ENCODE results near the gene C5AR2.
A peak's percentile ranks its signal among the peaks of the same experiment; 100 is the strongest.

The C5AR2 gene

DNA sequence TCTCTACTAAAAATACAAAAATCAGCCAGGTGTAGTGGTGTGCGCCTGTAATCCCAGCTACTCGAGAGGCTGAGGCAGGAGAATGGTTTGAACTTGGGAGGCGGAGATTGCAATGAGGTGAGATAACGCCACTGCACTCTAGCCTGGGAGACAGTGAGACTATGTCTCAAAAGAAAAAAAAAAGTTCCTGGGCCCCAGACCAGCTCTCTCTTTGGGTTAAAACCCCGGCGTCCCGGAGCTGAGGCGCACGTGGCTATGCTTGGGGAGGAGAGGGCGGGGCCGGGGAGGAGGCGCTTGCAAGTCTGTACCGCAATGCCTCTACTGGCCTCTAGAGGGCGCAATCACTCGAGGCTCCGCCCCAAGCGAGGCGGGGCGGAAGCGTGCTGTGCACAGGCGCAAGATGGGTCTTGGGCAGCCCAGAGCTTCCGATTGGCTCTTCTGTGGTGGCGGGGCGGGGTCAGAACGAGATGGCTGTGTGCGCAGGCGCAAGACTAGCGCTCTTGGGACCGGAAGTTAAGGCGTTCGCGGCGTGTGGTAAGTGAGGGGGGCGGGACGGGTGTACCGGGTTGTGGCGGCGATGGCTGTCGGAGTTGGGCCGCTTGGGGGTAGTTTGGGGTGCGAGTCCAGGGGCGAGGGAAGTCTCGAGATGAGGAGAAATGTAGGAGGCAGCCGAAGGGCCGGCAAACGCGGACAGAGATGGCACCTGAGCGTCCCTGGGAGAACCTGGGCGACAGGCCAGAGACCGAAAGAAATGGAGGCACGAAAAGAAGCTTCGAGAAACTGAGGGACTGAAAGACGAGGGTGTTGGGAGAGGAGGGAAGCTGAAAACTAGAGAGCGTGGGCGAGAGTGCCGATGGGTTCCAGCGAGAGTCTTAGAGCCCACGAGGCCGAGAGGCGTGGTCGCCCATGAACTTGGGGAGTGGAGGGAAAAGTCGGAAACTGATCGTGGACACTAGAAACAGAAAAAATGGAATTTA is 17.1 kb downstream of the C5AR2 start, which contains the start of gene DHX34:
TSS of gene DHX34 (plus strand) at position 497 of the 977 bp plus-strand sequence. CDS start 3,716 bp downstream, outside the sequence.
- H3K4me3 ChIP-seq (ENCODE audit: low read depth, low read length): peak within 1 kb of the TSS; percentile 79
- DNase-seq (ENCODE audit: low read depth, low spot score): peak; percentile 99
- TF ChIP-seq, protein P1, sequence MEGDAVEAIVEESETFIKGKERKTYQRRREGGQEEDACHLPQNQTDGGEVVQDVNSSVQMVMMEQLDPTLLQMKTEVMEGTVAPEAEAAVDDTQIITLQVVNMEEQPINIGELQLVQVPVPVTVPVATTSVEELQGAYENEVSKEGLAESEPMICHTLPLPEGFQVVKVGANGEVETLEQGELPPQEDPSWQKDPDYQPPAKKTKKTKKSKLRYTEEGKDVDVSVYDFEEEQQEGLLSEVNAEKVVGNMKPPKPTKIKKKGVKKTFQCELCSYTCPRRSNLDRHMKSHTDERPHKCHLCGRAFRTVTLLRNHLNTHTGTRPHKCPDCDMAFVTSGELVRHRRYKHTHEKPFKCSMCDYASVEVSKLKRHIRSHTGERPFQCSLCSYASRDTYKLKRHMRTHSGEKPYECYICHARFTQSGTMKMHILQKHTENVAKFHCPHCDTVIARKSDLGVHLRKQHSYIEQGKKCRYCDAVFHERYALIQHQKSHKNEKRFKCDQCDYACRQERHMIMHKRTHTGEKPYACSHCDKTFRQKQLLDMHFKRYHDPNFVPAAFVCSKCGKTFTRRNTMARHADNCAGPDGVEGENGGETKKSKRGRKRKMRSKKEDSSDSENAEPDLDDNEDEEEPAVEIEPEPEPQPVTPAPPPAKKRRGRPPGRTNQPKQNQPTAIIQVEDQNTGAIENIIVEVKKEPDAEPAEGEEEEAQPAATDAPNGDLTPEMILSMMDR (IDR thresholded peaks at IDR 0.05; ENCODE audit: low read depth, low read length): peak; percentile 99
- in situ Hi-C loops (cut with HindIII; ENCODE audit: low sequenced_read_pairs): no loop called here

DNA sequence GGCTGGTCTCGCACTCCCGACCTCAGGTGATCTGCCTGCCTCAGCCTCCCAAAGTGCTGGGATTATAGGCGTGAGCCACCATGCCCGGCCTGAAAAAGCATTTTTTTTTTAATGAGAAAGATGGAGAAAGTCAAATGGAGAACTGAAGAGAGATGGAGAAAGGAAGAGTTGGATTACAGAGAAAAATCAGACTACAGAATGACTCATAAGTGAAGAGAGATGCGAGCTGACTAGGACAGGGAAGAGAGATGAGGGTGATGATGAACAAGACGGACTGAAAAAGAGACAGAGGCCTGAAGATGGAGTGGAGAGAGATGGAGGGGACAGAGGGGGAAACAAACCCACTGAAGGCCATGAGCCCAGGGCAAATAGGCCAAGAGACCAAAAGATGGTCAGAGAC is 18.7 kb downstream of the C5AR2 start:
- H3K4me3 ChIP-seq (ENCODE audit: low read depth, low read length): no peak overlapping the region
- no peak for DNase-seq (ENCODE audit: low read depth, low spot score)
- in situ Hi-C loops (cut with HindIII; ENCODE audit: low sequenced_read_pairs): no loop called here
- TF ChIP-seq, protein P1 (IDR thresholded peaks at IDR 0.05; ENCODE audit: low read depth, low read length): no peak

DNA sequence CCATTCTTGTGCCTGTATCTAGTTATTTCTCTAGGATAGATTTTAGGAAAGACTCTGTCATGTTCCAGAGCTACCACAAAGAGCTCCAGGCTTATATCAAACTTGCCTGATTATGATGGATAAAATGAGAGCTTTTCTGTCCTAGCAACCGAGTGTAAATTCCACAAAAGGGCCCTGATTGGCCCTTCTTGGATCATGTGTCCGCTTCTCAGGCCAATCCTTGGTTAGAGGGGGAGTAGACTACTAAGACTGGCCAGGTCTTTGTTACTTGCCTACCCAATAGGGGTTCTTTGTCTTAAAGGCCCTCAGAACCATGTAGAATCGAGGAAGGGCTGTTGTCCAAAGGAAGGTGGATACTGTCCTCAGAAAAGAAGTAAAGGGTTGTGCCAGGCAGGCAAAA is 19.6 kb downstream of the C5AR2 start:
- peak; percentile 41 for DNase-seq (ENCODE audit: low read depth, low spot score)
- TF ChIP-seq, protein P1 (IDR thresholded peaks at IDR 0.05; ENCODE audit: low read depth, low read length): no peak
- in situ Hi-C loops (cut with HindIII; ENCODE audit: low sequenced_read_pairs): no loop called here
- H3K4me3 ChIP-seq (ENCODE audit: low read depth, low read length): no peak overlapping the region

DNA sequence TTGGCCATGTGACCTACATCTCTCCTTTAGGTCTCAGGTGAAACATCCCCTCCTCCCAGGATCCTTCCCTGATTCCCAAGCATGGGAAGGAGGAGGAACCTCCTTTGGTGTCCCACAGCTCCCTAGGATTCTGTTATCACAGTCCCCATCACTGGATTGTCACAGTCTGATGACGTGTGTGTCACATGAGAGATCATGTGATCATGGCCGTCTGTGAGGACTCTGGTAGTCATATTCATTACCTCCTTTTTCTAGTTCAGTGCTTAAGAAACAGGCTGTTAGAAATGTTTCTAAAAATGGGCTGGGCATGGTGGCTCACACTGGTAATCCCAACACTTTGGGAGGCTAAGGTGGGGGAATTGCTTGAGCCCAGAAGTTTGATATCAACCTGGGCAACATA is 20.1 kb downstream of the C5AR2 start:
- DNase-seq (ENCODE audit: low read depth, low spot score): no peak
- TF ChIP-seq, protein P1 (IDR thresholded peaks at IDR 0.05; ENCODE audit: low read depth, low read length): no peak
- in situ Hi-C loops (cut with HindIII; ENCODE audit: low sequenced_read_pairs): no loop called here
- H3K4me3 ChIP-seq (ENCODE audit: low read depth, low read length): no peak overlapping the region

DNA sequence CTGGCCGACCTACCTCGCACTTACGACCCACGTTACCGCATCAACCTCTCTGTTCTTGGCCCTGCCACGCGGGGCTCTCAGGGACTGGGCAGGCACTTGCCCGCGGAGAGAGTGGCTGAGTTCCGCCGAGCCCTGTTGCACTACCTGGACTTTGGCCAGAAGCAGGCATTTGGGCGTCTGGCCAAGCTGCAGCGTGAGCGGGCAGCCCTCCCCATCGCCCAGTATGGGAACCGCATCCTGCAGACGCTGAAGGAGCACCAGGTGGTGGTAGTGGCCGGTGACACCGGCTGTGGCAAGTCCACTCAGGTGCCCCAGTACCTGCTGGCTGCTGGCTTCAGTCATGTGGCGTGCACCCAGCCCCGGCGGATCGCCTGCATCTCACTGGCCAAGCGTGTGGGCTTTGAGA is 21.3 kb downstream of the C5AR2 start:
- in situ Hi-C loops (cut with HindIII; ENCODE audit: low sequenced_read_pairs): no loop called here
- H3K4me3 ChIP-seq (ENCODE audit: low read depth, low read length): no peak overlapping the region
- DNase-seq (ENCODE audit: low read depth, low spot score): no peak
- TF ChIP-seq, protein P1 (IDR thresholded peaks at IDR 0.05; ENCODE audit: low read depth, low read length): no peak

DNA sequence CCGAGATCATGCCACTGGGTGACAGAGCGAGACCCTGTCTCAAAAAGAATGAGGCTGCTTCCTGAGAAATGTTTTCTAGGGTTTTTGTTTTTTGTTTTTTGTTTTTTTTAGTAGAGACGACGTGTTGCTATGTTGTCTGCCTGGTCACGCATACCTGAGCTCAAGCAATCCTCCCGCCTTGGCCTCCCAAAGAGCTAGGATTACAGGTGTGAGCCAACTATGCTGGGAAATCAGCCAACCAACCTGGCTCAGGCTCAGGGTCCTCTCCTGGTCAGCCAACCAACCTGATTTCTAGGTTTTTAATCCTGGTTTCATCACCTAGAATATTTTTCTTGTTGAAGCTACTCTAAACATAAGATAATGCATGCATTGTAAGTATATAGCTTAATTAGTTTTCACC is 24.9 kb downstream of the C5AR2 start:
- no peak overlapping the region for H3K4me3 ChIP-seq (ENCODE audit: low read depth, low read length)
- TF ChIP-seq, protein P1 (IDR thresholded peaks at IDR 0.05; ENCODE audit: low read depth, low read length): no peak
- in situ Hi-C loops (cut with HindIII; ENCODE audit: low sequenced_read_pairs): no loop called here
- DNase-seq (ENCODE audit: low read depth, low spot score): no peak

Data from astrocyte of the spinal cord (primary cell).